ENCODE data around the gene NMRK2. TPM values are rescaled to one million over a fixed set of nuclear protein-coding genes. Genes with fewer than 3 reads are reported as not detected.
"Not testable (repeated sequence)": the region's sequence is repeated elsewhere in the genome, so short reads cannot be mapped to it uniquely, and the experiment has no call there.

NMRK2 gene
- total RNA-seq, 1 donor from 2014 or later: not detected

GRCh38 chr19:3936506-3937442, 3.9 kb downstream of the NMRK2 start:
- no peak for ATAC-seq

DNA sequence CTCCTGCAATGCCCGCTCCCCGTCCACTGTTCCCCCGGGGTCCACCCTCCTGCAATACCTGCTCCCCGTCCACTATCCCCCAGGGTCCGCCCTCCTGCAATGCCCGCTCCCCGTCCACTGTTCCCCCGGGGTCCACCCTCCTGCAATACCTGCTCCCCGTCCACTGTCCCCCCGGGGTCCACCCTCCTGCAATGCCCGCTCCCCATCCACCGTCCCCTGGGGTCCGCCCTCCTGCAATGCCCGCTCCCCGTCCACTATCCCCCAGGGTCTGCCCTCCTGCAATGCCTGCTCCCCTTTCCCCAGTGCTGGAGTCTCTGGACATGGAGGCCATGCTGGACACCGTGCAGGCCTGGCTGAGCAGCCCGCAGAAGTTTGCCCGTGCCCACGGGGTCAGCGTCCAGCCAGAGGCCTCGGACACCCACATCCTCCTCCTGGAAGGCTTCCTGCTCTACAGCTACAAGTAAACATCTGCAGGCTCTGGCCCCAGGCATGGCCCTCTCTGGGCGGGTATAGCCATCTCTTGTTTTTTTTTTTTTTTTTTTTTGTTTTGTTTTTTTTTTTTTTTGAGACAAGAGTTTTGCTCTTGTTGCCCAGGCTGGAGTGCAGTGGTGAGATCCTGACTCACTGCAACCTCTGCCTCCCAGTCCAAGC, 5.6 kb downstream of the NMRK2 start:
- not testable (repeated sequence) for ATAC-seq

DNA sequence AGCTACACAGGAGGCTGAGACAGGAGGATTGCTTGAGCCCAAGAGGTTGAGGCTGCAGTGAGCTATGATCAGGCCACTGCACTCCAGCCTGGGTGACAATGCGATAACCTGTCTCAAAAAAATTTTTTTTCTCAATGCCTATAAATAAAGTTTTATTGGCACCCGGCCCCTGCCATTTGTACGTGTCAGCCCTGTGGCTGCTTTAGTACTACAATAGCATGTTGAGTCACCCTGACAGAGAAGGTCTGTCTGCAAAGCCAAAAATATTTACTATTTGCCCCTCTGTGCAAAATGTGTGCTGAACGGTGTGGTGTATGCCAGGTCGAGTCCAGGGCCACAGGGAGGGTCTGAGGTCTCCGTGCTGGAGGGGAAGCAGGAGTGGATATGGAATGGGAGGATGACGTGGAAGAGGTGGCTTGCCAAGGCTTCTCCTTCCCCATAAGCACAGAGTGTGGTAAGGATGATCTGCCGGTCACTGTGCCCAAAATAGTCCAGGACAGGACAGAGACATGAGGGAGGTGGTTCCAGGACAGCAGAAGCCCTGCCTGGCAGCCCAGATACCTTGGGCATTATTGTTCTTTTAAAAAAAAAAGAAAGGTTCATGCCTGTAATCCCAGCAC, 10.0 kb downstream of the NMRK2 start:
- no peak for ATAC-seq

DNA sequence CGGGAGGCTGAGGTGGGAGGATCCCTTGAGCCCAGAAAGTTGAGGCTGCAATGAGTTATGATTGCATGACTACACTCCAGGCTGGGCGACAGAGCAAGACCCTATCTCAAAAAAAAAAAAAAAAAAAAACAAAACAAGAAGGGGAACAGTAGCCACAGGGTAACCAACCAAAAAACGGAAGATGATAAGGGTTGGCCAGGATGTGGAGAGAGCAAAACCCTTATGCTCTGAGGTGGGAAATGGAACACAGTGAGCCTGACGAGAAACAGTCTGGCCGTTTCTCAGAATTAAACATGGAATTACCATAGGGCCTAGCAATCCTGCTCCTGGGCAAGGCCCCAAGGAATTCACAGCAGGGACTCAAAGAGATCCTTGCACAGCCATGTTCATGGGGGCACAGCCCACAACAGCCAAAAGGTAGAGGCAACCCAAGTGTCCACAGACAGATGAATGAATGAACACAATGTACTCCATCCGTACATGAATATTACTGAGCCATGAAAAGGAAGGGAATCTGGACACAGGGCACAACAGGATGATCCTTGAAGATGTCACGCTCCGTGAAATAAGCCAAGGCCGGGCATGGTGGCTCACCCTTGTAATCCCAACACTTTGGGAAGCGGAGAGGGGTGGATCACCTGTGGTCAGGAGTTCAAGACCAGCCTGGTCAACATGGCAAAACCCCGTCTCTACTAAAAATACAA, 11.3 kb downstream of the NMRK2 start:
- ATAC-seq: no peak

- ATAC-seq: no peak
Measured at GRCh38 chr19:3945838-3946237, 13.0 kb downstream of the NMRK2 start.

DNA sequence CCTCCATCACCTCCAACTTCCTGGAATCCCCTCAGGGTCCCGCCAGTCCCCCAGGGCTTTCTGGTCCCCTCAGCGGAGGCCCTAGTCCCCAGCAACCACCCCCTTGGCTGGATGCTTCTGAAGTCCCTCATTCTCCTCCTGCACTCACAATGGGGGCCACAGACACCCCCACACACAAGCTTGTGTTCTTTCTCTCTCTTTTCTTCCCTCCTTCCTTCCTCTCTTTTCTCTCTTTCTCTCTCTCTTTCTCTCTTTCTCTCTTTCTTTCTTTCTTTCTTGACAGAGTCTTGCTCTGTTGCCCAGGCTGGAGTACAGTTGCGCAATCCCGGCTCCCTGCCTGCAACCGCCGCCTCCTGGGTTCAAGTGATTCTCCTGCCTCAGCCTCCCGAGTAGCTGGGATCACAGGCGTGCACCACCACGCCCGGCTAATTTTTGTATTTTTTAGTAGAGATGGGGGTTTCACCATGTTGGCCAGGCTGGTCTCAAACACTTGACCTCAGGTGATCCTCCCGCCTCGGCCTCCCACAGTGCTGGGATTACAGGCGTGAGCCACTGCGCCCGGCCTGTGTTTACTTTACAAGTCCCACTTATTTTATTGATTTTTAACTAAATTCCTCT, 14.6 kb downstream of the NMRK2 start:
- ATAC-seq: not testable (repeated sequence)

DNA sequence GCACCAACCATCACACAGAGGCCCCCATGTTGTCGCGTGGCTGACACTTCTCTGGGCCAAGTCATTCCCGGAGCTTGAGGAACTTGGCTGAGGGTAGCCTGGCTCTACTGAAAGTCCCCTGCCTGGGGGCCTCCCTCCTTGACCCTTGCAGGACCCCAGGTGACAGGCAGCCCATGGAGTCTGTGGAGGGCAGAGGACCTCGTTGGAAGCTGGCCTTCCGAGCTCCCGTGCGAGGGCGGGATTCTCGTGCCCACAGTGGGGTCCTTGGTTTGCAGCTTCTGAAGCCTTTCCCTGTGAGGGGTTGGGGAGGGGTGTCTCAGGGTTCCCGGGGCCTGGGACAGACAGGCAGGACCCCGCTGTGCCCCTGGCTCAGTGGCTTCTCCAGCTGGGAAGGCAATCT, 16.4 kb downstream of the NMRK2 start:
- no peak for ATAC-seq

DNA sequence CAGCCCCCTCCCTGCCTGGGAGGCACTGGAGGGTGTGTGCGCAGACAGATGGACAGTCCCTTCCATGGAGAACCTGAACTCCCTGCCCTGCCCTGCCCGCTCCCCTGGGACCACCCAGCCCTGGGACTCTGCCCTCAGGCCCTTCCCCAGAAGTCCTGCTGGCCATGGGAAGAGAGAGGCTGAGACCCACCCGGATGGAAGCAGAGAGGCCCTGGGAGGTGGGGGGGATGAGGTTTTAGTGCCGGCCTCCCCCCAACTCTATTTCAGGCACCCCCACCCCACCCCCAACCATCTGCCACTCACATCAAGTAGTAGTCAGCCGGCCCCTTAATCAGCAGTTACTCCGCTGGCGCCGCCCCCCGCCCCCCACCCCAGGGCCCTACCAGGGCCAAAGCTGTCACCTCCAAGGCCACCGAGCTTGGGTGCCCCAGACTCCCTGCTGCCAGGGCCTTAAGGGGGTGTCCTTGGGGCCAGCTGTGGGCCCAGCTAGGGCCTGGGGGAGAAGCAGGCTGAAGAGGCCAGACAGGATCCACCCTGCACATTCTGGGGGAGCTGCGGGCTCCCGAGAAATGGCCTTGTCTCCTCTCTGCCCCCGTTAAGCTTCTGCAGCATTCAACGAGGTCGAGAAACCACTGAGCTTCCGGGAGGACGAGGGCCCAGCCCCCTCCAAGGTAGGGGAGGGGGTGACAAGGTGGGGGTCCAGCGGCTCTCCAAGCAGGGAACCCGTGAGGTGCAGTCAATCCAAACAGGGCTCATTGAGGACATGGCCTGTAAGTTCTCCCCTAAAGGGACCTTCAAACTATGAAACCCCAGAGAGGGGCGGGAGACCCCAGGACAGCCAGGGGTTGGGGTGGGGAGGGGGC, 17.4 kb downstream of the NMRK2 start:
- ATAC-seq: no peak

GRCh38 chr19:3950871-3951861, 18.3 kb downstream of the NMRK2 start:
- peak; percentile 5 for ATAC-seq

DNA sequence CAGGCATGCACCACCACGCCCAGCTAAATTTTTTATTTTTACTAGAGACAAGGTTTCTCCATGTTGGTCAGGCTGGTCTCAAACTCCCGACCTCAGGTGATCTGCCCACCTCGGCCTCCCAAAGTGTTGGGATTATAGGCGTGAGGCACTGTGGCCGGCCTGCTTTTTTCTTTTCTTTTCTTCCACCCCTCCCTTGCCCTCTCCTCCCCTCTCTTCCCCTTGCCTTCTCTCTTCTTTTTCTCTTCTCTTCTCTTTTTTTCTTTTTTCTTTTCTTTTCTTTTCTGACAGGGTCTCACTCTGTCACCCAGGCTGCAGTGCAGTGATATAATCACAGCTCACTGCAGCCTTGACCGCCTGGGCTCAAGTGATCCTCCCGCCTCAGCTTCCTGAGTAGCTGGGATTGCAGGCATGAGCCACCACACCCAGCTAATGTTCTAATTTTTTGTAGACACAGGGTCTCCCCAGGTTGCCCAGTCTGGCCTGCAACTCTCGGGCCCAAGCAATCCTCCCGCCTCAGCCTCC, 19.9 kb downstream of the NMRK2 start:
- not testable (repeated sequence) for ATAC-seq

GRCh38 chr19:3954107-3954506, 21.2 kb downstream of the NMRK2 start:
- ATAC-seq: no peak

GRCh38 chr19:3955276-3955675, 22.4 kb downstream of the NMRK2 start:
- ATAC-seq: not testable (repeated sequence)

DNA sequence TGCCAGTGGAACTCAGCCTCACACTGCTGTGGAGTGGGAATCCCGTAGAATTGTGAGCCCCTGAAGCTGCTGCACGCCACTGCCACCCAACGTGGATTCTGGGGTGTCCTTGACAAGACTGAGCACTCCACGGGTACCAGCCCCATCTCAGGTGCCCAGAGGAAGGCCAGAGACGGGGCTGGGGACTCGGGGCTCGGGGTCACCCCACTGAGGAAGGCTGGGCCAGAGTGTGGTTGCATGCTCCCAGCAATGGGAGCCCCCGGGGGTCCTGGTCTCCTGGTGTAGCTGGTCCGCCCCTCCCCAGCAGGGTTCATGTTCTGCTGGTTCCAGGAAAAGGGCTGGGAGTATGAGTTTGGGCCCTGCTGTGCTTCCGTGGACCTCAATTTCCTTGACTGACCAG, 22.8 kb downstream of the NMRK2 start:
- ATAC-seq: no peak

GRCh38 chr19:3958836-3959765, 26.2 kb downstream of the NMRK2 start:
- peak; percentile 4 for ATAC-seq

- ATAC-seq: no peak
Measured at GRCh38 chr19:3959766-3960131, 26.9 kb downstream of the NMRK2 start.

GRCh38 chr19:3961007-3961406, 28.1 kb downstream of the NMRK2 start:
- no peak for ATAC-seq

GRCh38 chr19:3963458-3964255, 30.8 kb downstream of the NMRK2 start:
- ATAC-seq: no peak

All from esophagus mucosa (tissue), 1 donor.